WTC11 (cell line): ENCODE data around the gene RPL18. TPM values are rescaled to one million over a fixed set of nuclear protein-coding genes. Genes with fewer than 3 reads are reported as not detected.

Experiments used
- ATAC-seq: fragments of 200-7000 bp; cut with Tn5 transposase; 2 replicates; pipeline ENCODE4 v1.10.0; 2021; ENCODE audit warnings: mild to moderate bottlenecking, moderate library complexity
- CTCF ChIA-PET: fragments of 300-600 bp; sonication (Branson Sonifier 250); formaldehyde crosslinking; loops from one replicate; lab custom pipeline; 2021; ENCODE audit warnings: antibody characterized with exemption; lab: Charles Lee
- POLR2A ChIA-PET: fragments of 350-600 bp; sonication (Branson Sonifier 250); formaldehyde crosslinking; loops from one replicate; lab custom pipeline; 2021; ENCODE audit warnings: antibody characterized with exemption; lab: Charles Lee
- DNase-seq: peaks from one replicate; pipeline ENCODE4 v3.0.0; 2021; ENCODE audit warnings: low spot score
- H3K27ac Mint-ChIP-seq: 2 replicates; pipeline ENCODE4 v1.8.0; 2021; ENCODE audit warnings: mixed read lengths
- H3K27me3 Mint-ChIP-seq: 2 replicates; pipeline ENCODE4 v1.8.0; 2021; ENCODE audit warnings: low read depth, mild to moderate bottlenecking, moderate library complexity, mixed read lengths
- H3K36me3 Mint-ChIP-seq: 2 replicates; pipeline ENCODE4 v1.8.0; 2021; ENCODE audit warnings: mixed read lengths
- H3K4me1 Mint-ChIP-seq: 2 replicates; pipeline ENCODE4 v1.8.0; 2022; ENCODE audit warnings: mixed read lengths
- H3K4me3 Mint-ChIP-seq: 2 replicates; pipeline ENCODE4 v1.8.0; 2021; ENCODE audit warnings: mild to moderate bottlenecking, moderate library complexity, mixed read lengths
- H3K9me3 Mint-ChIP-seq: 2 replicates; pipeline ENCODE4 v1.8.0; 2021; ENCODE audit warnings: mixed read lengths
- AFF4 ChIP-seq: sonication (generic); formaldehyde crosslinking; IDR thresholded peaks from 2 replicates; pipeline ENCODE4 v1.8.1; 2023; ENCODE audit warnings: mild to moderate bottlenecking, missing genetic modification reagents, borderline replicate concordance
- ATF2 ChIP-seq: sonication (generic); formaldehyde crosslinking; IDR thresholded peaks from 2 replicates; pipeline ENCODE4 v1.8.1; 2022; ENCODE audit warnings: low read depth, missing genetic modification reagents, borderline replicate concordance
- ETV6 ChIP-seq: sonication (generic); formaldehyde crosslinking; IDR thresholded peaks from 2 replicates; pipeline ENCODE4 v1.8.1; 2022; ENCODE audit warnings: mild to moderate bottlenecking, missing genetic modification reagents
- FOXP1 ChIP-seq: sonication (generic); formaldehyde crosslinking; IDR thresholded peaks from 2 replicates; pipeline ENCODE4 v1.8.0; 2022; ENCODE audit warnings: missing genetic modification reagents, mild to moderate bottlenecking, moderate library complexity, borderline replicate concordance
- NR1H2 ChIP-seq: sonication (generic); formaldehyde crosslinking; IDR thresholded peaks from 2 replicates; pipeline ENCODE4 v1.9.0; 2021; ENCODE audit warnings: mild to moderate bottlenecking, moderate library complexity, missing genetic modification reagents
- PRRX2 ChIP-seq: fragments of 250-450 bp; sonication (Bioruptor Pico); IDR thresholded peaks from 2 replicates; pipeline ENCODE4 v1.8.0; 2021; ENCODE audit warnings: mild to moderate bottlenecking
- TEAD1 ChIP-seq: sonication (generic); formaldehyde crosslinking; IDR thresholded peaks from 2 replicates; pipeline ENCODE4 v1.8.0; 2022; ENCODE audit warnings: mild to moderate bottlenecking, missing genetic modification reagents
- ZBTB43 ChIP-seq: sonication (generic); formaldehyde crosslinking; IDR thresholded peaks from 2 replicates; pipeline ENCODE4 v1.8.1; 2023; ENCODE audit warnings: mild to moderate bottlenecking, missing genetic modification reagents
- total RNA-seq: library from RNA; stranded (reverse); gene quantifications from 3 replicates; pipeline ENCODE4 v1.2.3, GENCODE V29; 2021
- TF ChIP-seq, protein P1 (sequence below): fragments of 250-450 bp; sonication (Bioruptor Pico); IDR thresholded peaks from 2 replicates; pipeline ENCODE4 v2.1.2; 2022; ENCODE audit warnings: mild to moderate bottlenecking, moderate library complexity
- TF ChIP-seq, protein P2 (sequence below): fragments of 250-450 bp; sonication (Bioruptor Pico); conservative IDR thresholded peaks from 2 replicates; pipeline ENCODE4 v1.9.0; 2021; ENCODE audit warnings: mild to moderate bottlenecking
- TF ChIP-seq, protein P3 (sequence below): fragments of 250-450 bp; sonication (Bioruptor Pico); IDR thresholded peaks from 2 replicates; pipeline ENCODE4 v1.9.0; 2021; ENCODE audit warnings: moderate library complexity, mild to moderate bottlenecking, inconsistent platforms, borderline replicate concordance

RPL18 gene
- total RNA-seq, 1 experiment from 2014 or later, result 1,712 TPM

GRCh38 chr19:48587387-48587786 lies 31.6 kb downstream of the RPL18 start:
- H3K27me3 Mint-ChIP-seq, result peaks cover 30% of the 10 kb centered on the region
- POLR2A ChIA-PET, result interaction anchor here (0.7 kb wide), 1 partner anchor 96 kb away, joined by 4 read pairs; no protein-coding TSS in a partner anchor
- no peak overlapping the region for H3K4me3 Mint-ChIP-seq
- peaks cover 12% of the 10 kb centered on the region for H3K4me1 Mint-ChIP-seq
- ATAC-seq, result no peak
- H3K36me3 Mint-ChIP-seq, result no peaks in the 10 kb centered on the region
- no peak for DNase-seq
- no peaks in the 10 kb centered on the region for H3K9me3 Mint-ChIP-seq
- no peak for TF ChIP-seq TEAD1
- TF ChIP-seq AFF4 (CRISPR knock-in tag), result no peak
- TF ChIP-seq, protein P1, sequence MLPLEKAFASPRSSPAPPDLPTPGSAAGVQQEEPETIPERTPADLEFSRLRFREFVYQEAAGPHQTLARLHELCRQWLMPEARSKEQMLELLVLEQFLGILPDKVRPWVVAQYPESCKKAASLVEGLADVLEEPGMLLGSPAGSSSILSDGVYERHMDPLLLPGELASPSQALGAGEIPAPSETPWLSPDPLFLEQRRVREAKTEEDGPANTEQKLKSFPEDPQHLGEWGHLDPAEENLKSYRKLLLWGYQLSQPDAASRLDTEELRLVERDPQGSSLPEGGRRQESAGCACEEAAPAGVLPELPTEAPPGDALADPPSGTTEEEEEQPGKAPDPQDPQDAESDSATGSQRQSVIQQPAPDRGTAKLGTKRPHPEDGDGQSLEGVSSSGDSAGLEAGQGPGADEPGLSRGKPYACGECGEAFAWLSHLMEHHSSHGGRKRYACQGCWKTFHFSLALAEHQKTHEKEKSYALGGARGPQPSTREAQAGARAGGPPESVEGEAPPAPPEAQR (CRISPR knock-in tag), result no peak
- TF ChIP-seq, protein P2, sequence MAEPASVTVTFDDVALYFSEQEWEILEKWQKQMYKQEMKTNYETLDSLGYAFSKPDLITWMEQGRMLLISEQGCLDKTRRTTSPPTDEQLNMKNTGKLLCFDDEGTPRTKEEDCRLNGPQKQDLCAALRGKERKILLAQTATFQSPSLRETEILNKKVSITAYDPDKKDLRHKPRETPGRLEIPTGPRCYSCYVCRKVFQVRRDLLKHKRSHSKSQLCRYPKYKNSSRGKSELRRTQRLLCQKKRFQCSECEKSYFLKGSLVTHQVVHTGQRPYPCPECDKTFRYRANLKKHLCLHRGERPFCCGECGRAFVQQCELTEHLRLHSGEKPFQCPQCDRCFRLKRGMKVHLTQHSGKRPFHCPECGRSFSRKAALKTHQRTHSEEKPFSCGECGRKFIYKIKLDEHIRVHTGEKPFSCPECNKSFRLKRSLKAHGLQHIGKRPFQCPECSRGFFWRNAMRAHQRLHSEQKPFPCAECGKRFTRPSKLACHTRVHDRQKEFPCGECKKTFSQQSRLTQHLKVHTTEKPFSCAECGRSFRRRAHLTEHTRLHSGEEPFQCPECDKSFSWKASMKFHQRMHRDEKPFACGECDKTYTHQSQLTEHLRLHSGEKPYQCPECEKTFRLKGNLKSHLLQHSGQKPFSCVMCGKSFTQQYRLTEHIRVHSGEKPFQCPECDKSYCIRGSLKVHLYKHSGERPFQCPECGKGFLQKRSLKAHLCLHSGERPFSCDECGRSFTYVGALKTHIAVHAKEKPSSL (CRISPR knock-in tag), result no peak
- TF ChIP-seq, protein P3, sequence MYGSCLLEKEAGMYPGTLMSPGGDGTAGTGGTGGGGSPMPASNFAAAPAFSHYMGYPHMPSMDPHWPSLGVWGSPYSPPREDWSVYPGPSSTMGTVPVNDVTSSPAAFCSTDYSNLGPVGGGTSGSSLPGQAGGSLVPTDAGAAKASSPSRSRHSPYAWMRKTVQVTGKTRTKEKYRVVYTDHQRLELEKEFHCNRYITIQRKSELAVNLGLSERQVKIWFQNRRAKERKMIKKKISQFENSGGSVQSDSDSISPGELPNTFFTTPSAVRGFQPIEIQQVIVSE (CRISPR knock-in tag), result no peak
- H3K27ac Mint-ChIP-seq, result no peak overlapping the region
- CTCF ChIA-PET, result interaction anchor here (0.6 to 10.1 kb wide), 9 partner anchors 22 to 693 kb away, joined by 3 to 297 read pairs (median 6); partner anchors contain the start of genes LMTK3, SYNGR4 and TMEM143

GRCh38 chr19:48582168-48582567 lies 36.8 kb downstream of the RPL18 start:
- H3K9me3 Mint-ChIP-seq, result no peaks in the 10 kb centered on the region
- H3K36me3 Mint-ChIP-seq, result no peaks in the 10 kb centered on the region
- no peak for ATAC-seq
- H3K27me3 Mint-ChIP-seq, result peaks cover 4% of the 10 kb centered on the region; the same call in 1 of the 2 replicates
- H3K27ac Mint-ChIP-seq, result no peak overlapping the region
- H3K4me3 Mint-ChIP-seq, result no peak overlapping the region
- POLR2A ChIA-PET, result no interaction called here
- peaks cover 4% of the 10 kb centered on the region; the same call in 1 of the 2 replicates for H3K4me1 Mint-ChIP-seq
- DNase-seq, result no peak
- CTCF ChIA-PET, result interaction anchor here (1.0 to 10.1 kb wide), 3 partner anchors 14 to 92 kb away, joined by 3 to 297 read pairs (median 122); partner anchors contain the start of gene LMTK3
- TF ChIP-seq ZBTB43 (CRISPR knock-in tag) (no peak), FOXP1 (no peak), ETV6 (CRISPR knock-in tag) (no peak), PRRX2 (CRISPR knock-in tag) (no peak), NR1H2 (no peak), ATF2 (CRISPR knock-in tag) (no peak)
